Measurements from ENCODE around the gene MYH15. TPM values are rescaled to one million over a fixed set of nuclear protein-coding genes. Genes with fewer than 3 reads are reported as not detected.

The MYH15 gene
- total RNA-seq, 4 donors from 2014 or later = 0.13 TPM; not detected in 3

- Histone ChIP-seq H3K4me1 (peaks cover 0 to 6% (median 0%) of the 10 kb centered on the region in 3 donors), H3K27me3 (no peaks in the 10 kb centered on the region), H3K27ac (no peak overlapping the region), H3K36me3 (no peaks in the 10 kb centered on the region), H3K9me3 (no peaks in the 10 kb centered on the region), H3K4me3 (no peak overlapping the region)
- TF ChIP-seq POLR2AphosphoS5 (IDR thresholded peaks at IDR 0.05) (no peak), CTCF (IDR thresholded peaks at IDR 0.05) (no peak), POLR2A (IDR thresholded peaks at IDR 0.05) (no peak), EP300 (IDR thresholded peaks at IDR 0.05) (no peak)
- ATAC-seq = no peak
- 80% methylated on average over 1 of the region's 1 CpG; no CpG with 5 or more reads in 1 of the 2 donors for WGBS, 2 donors (ENCODE audit: low coverage in 1 of 2)
Measured at GRCh38 chr3:108333961-108334360, 176.4 kb downstream of the MYH15 start.

DNA sequence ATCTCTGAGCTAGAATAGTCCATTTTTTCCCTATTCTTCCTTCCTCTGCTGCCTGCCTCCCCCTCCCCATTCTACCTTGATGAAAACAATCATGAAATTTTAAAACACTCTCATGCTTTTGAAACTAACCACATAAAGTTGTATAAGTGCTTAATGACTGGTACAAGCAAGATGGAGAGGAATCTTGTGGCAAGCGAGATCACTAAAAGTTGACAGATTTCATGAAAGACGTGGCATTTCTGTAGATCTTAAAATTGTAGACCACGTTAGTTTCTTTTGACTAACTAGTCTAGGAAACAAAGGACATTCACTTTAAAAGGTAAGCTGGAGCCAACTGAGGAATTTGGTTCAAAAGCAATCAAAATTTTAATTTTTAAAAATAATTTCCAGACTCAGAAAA lies 178.6 kb downstream of the MYH15 start:
- no peaks in the 10 kb centered on the region for H3K27me3 ChIP-seq
- H3K4me3 ChIP-seq = no peak overlapping the region
- ATAC-seq = no peak
- H3K9me3 ChIP-seq = no peaks in the 10 kb centered on the region
- TF ChIP-seq CTCF (IDR thresholded peaks at IDR 0.05) (no peak), POLR2AphosphoS5 (IDR thresholded peaks at IDR 0.05) (no peak), EP300 (IDR thresholded peaks at IDR 0.05) (no peak), POLR2A (IDR thresholded peaks at IDR 0.05) (no peak)
- peaks cover 0 to 6% (median 0%) of the 10 kb centered on the region in 3 donors for H3K4me1 ChIP-seq
- WGBS, 2 donors (ENCODE audit: low coverage in 1 of 2) = 88 to 93% methylated on average over 3 of the region's 3 CpGs
- no peak overlapping the region for H3K27ac ChIP-seq
- no peaks in the 10 kb centered on the region for H3K36me3 ChIP-seq

Other genes with a start within 250 kb of the MYH15 start
- not detected for gene HHLA2, start 214.0 kb downstream of the MYH15 start, total RNA-seq
- 1 to 10 TPM; 1.7 to 4.6 (median 2.4) TPM for gene CIP2A, start 78.8 kb upstream of the MYH15 start, total RNA-seq
- 10 to 100 TPM in 2 of 4 donors, 1 to 10 TPM in 2; 8.3 to 20.5 (median 10.0) TPM for gene DZIP3, start 79.1 kb upstream of the MYH15 start, total RNA-seq
- not detected for gene RETNLB, start 246.8 kb upstream of the MYH15 start, total RNA-seq

All from gastroesophageal sphincter (tissue), 4 donors.